Immature natural killer cell (primary cell): ENCODE results near the gene NCKAP5. TPM values are rescaled to one million over a fixed set of nuclear protein-coding genes. Genes with fewer than 3 reads are reported as not detected.

Source experiments
- DNase-seq, 3 donors: peaks; one replicate each; pipeline ENCODE4 v3.0.0; 2022; ENCODE audit warnings: mixed read lengths in 1 of 3
- H3K27ac Mint-ChIP-seq, 6 donors: one replicate each; pipeline ENCODE4 v1.8.0; 2020; ENCODE audit warnings: mixed read lengths in 6 of 6, mild to moderate bottlenecking in 5 of 6, inconsistent platforms in 4 of 6, moderate library complexity in 3 of 6
- H3K27me3 Mint-ChIP-seq, 3 donors: one replicate each; pipeline ENCODE4 v1.8.0; 2020 to 2021; ENCODE audit warnings: low read depth in 3 of 3, mild to moderate bottlenecking in 3 of 3, mixed read lengths in 3 of 3, moderate library complexity in 3 of 3, inconsistent platforms in 1 of 3
- H3K36me3 Mint-ChIP-seq, 3 donors: one replicate each; pipeline ENCODE4 v1.8.0; 2020; ENCODE audit warnings: mixed read lengths in 3 of 3, inconsistent platforms in 2 of 3, mild to moderate bottlenecking in 2 of 3
- H3K4me1 Mint-ChIP-seq, 2 donors: one replicate each; pipeline ENCODE4 v1.8.0; 2020; ENCODE audit warnings: inconsistent platforms in 2 of 2, mild to moderate bottlenecking in 2 of 2, mixed read lengths in 2 of 2, moderate library complexity in 1 of 2
- H3K4me3 Mint-ChIP-seq, 5 donors: one replicate each; pipeline ENCODE4 v1.8.0; 2020; ENCODE audit warnings: mild to moderate bottlenecking in 5 of 5, mixed read lengths in 5 of 5, inconsistent platforms in 3 of 5, moderate library complexity in 3 of 5
- H3K9me3 Mint-ChIP-seq, 6 donors: one replicate each; pipeline ENCODE4 v1.8.0; 2020; ENCODE audit warnings: mild to moderate bottlenecking in 6 of 6, mixed read lengths in 6 of 6, inconsistent platforms in 4 of 6, moderate library complexity in 3 of 6
- polyA plus RNA-seq, 3 donors: library from polyadenylated mRNA; unstranded; fragments of 300-500 nt; fragmentation: Illumina TruSeq; gene quantifications; one replicate each; pipeline ENCODE4 v1.2.3, GENCODE V29; 2021

NCKAP5 gene
- polyA plus RNA-seq, 3 donors from 2014 or later = not detected

DNA sequence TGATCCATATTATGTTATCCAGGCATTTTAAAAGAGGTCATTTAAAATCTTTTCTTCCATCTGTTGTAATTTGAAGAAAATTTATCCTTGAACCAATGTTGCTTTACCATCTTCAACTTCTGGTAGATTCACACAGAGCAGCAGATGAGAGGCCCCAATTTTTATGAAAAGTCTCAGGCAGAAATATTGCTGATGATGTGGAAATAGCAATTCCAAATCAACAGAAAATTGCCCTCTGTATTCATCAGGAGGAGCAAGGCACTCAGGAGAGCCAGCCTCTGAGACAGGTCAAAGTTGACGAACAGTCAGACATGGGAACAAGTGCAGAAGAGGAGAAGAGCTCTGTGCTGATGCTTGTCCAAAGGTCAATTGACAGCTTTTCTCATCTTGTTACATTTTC is 444.9 kb downstream of the NCKAP5 start:
- Mint-ChIP-seq H3K9me3 (peaks cover 2 to 6% (median 5%) of the 10 kb centered on the region in 6 donors), H3K4me3 (no peak overlapping the region), H3K36me3 (no peaks in the 10 kb centered on the region), H3K4me1 (no peaks in the 10 kb centered on the region), H3K27ac (no peak overlapping the region), H3K27me3 (no peaks in the 10 kb centered on the region)
- DNase-seq = no peak

DNA sequence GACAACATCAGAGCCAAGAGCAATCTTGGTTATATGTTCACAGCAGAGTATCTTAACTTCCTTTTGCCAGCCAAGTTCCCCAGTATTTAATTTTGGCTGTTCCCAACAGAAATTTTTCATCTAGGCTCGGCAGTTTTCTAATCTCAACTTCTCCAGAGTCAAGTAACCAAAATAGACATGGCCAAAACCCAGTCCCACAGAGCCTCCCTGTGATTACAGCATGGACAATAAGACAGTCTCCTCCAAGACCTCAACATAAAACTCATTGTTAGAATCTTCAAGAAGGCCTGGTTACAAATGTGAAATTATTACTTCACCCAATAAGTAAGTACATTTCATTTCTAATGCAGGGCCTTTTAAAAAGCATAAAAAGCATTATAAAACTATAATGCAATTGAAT is 445.7 kb downstream of the NCKAP5 start:
- H3K9me3 Mint-ChIP-seq = peaks cover 3 to 10% (median 4%) of the 10 kb centered on the region in 6 donors
- H3K27me3 Mint-ChIP-seq = no peaks in the 10 kb centered on the region
- DNase-seq = no peak
- H3K27ac Mint-ChIP-seq = no peak overlapping the region
- no peaks in the 10 kb centered on the region for H3K4me1 Mint-ChIP-seq
- H3K36me3 Mint-ChIP-seq = no peaks in the 10 kb centered on the region
- no peak overlapping the region for H3K4me3 Mint-ChIP-seq

GRCh38 chr2:133120310-133120709 is 448.0 kb downstream of the NCKAP5 start:
- no peaks in the 10 kb centered on the region for H3K27me3 Mint-ChIP-seq
- DNase-seq = no peak
- no peaks in the 10 kb centered on the region for H3K36me3 Mint-ChIP-seq
- no peak overlapping the region for H3K4me3 Mint-ChIP-seq
- peaks cover 0 to 13% (median 4%) of the 10 kb centered on the region in 6 donors for H3K9me3 Mint-ChIP-seq
- H3K27ac Mint-ChIP-seq = no peak overlapping the region
- H3K4me1 Mint-ChIP-seq = no peaks in the 10 kb centered on the region

- Mint-ChIP-seq H3K9me3 (peaks cover 2 to 19% (median 13%) of the 10 kb centered on the region in 6 donors), H3K27me3 (peaks cover 0 to 1% (median 0%) of the 10 kb centered on the region in 3 donors), H3K4me1 (no peaks in the 10 kb centered on the region), H3K4me3 (no peak overlapping the region), H3K36me3 (no peaks in the 10 kb centered on the region), H3K27ac (no peak overlapping the region)
- DNase-seq = no peak
Observed at GRCh38 chr2:133110201-133110600, 458.1 kb downstream of the NCKAP5 start.

DNA sequence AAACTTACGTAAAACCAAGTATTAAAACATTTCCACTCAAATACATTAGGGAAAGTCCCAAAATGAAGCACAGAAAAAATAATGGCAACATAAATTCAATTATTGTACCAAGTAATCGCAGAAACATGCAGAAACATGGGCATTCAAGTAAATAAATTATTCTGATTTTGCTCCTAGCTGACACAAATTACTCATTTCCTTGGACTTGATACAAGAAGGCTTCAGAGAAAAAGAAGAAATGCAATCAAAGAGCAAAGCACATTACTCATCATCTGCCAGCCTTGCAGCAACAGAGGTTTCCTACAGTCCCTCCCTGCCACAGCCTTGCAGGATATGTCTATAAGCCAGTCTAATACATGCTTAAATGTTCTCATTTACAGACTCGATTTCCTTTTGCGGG is 458.5 kb downstream of the NCKAP5 start:
- H3K9me3 Mint-ChIP-seq = peaks cover 2 to 20% (median 14%) of the 10 kb centered on the region in 6 donors
- DNase-seq = no peak
- H3K27me3 Mint-ChIP-seq = peaks cover 0 to 1% (median 0%) of the 10 kb centered on the region in 3 donors
- H3K27ac Mint-ChIP-seq = no peak overlapping the region
- H3K4me1 Mint-ChIP-seq = no peaks in the 10 kb centered on the region
- H3K36me3 Mint-ChIP-seq = no peaks in the 10 kb centered on the region
- H3K4me3 Mint-ChIP-seq = no peak overlapping the region

- Mint-ChIP-seq H3K27ac (no peak overlapping the region), H3K27me3 (peaks cover 0 to 1% (median 0%) of the 10 kb centered on the region in 3 donors), H3K4me1 (no peaks in the 10 kb centered on the region), H3K36me3 (peaks cover 0 to 3% (median 0%) of the 10 kb centered on the region in 3 donors), H3K9me3 (peaks cover 2 to 29% (median 19%) of the 10 kb centered on the region in 6 donors), H3K4me3 (no peak overlapping the region)
- DNase-seq = no peak
Observed at GRCh38 chr2:133107058-133107815, 461.0 kb downstream of the NCKAP5 start.

DNA sequence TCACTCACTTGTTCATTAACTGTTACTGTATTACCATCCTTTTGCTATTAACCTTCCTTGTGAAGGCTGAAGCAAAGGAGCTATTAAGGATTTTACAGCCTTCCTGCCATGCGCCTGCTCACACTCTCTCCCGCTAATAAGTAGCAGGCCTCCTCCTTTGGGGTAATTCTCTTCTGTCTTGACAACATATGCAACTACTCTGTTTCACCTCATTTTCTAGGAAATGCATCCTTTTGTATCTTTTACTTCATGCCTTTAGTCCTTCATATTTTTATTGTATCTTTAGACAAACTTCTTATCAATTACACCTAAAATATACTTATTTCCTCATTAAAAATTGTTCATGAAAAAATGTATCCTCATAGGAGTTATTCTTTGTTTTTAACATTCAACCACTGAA is 463.4 kb downstream of the NCKAP5 start:
- H3K27ac Mint-ChIP-seq = no peak overlapping the region
- H3K4me1 Mint-ChIP-seq = no peaks in the 10 kb centered on the region
- DNase-seq = no peak
- peaks cover 0 to 1% (median 0%) of the 10 kb centered on the region in 3 donors for H3K27me3 Mint-ChIP-seq
- peaks cover 1 to 31% (median 19%) of the 10 kb centered on the region in 6 donors for H3K9me3 Mint-ChIP-seq
- peaks cover 0 to 3% (median 0%) of the 10 kb centered on the region in 3 donors for H3K36me3 Mint-ChIP-seq
- H3K4me3 Mint-ChIP-seq = no peak overlapping the region

- H3K9me3 Mint-ChIP-seq = peaks cover 0 to 23% (median 6%) of the 10 kb centered on the region in 6 donors
Observed at GRCh38 chr2:133098787-133099186, 469.5 kb downstream of the NCKAP5 start.

GRCh38 chr2:133097666-133098065 is 470.6 kb downstream of the NCKAP5 start:
- no peak overlapping the region for H3K27ac Mint-ChIP-seq
- peaks cover 0 to 3% (median 0%) of the 10 kb centered on the region in 3 donors for H3K36me3 Mint-ChIP-seq
- H3K4me1 Mint-ChIP-seq = no peaks in the 10 kb centered on the region
- peaks cover 0 to 20% (median 6%) of the 10 kb centered on the region in 6 donors for H3K9me3 Mint-ChIP-seq
- no peak for DNase-seq
- no peak overlapping the region for H3K4me3 Mint-ChIP-seq
- H3K27me3 Mint-ChIP-seq = no peaks in the 10 kb centered on the region

More at GRCh38 chr2:133098787-133099186, 469.5 kb downstream of the NCKAP5 start:
- Mint-ChIP-seq H3K4me3 (no peak overlapping the region), H3K4me1 (no peaks in the 10 kb centered on the region), H3K36me3 (peaks cover 0 to 3% (median 0%) of the 10 kb centered on the region in 3 donors), H3K27me3 (no peaks in the 10 kb centered on the region), H3K27ac (no peak overlapping the region)
- no peak for DNase-seq

- DNase-seq = no peak
- peaks cover 0 to 3% (median 0%) of the 10 kb centered on the region in 3 donors for H3K36me3 Mint-ChIP-seq
- H3K27me3 Mint-ChIP-seq = peaks cover 0 to 1% (median 0%) of the 10 kb centered on the region in 3 donors
- H3K4me3 Mint-ChIP-seq = no peak overlapping the region
- no peak overlapping the region for H3K27ac Mint-ChIP-seq
- H3K4me1 Mint-ChIP-seq = no peaks in the 10 kb centered on the region
- peaks cover 1 to 28% (median 6%) of the 10 kb centered on the region in 6 donors for H3K9me3 Mint-ChIP-seq
Observed at GRCh38 chr2:133092571-133092970, 475.7 kb downstream of the NCKAP5 start.

- peaks cover 1 to 36% (median 6%) of the 10 kb centered on the region in 6 donors for H3K9me3 Mint-ChIP-seq
- H3K27ac Mint-ChIP-seq = no peak overlapping the region
- peaks cover 0 to 3% (median 0%) of the 10 kb centered on the region in 3 donors for H3K36me3 Mint-ChIP-seq
- no peaks in the 10 kb centered on the region for H3K4me1 Mint-ChIP-seq
- DNase-seq = no peak
- H3K4me3 Mint-ChIP-seq = no peak overlapping the region
- peaks cover 0 to 1% (median 0%) of the 10 kb centered on the region in 3 donors for H3K27me3 Mint-ChIP-seq
Observed at GRCh38 chr2:133090358-133090757, 477.9 kb downstream of the NCKAP5 start.

DNA sequence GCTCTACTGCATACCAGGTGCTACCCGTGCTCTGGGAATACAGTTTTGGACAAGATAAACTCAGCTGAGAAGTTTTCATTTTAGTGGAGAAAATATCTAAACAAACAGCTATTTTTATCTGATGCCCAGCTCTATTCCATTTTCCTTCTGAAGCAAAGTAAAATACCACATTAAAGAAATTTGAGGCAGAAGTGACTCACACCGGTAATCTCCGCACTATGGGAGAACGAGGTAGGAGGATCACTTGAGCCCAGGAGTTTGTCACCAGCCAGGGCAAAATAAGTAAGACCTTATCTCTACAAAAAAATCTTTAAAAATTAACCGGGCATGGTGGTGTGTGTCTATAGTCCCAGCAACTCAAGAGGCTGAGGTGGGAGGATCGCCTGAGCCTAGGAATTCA is 482.1 kb downstream of the NCKAP5 start:
- Mint-ChIP-seq H3K27ac (no peak overlapping the region), H3K36me3 (peaks cover 0 to 3% (median 0%) of the 10 kb centered on the region in 3 donors), H3K4me3 (no peak overlapping the region), H3K27me3 (peaks cover 0 to 2% (median 1%) of the 10 kb centered on the region in 3 donors), H3K9me3 (peaks cover 2 to 38% (median 6%) of the 10 kb centered on the region in 6 donors), H3K4me1 (no peaks in the 10 kb centered on the region)
- no peak for DNase-seq

- DNase-seq = no peak
- peaks cover 2 to 33% (median 4%) of the 10 kb centered on the region in 6 donors for H3K9me3 Mint-ChIP-seq
- no peak overlapping the region for H3K4me3 Mint-ChIP-seq
- peaks cover 0 to 2% (median 0%) of the 10 kb centered on the region in 3 donors for H3K27me3 Mint-ChIP-seq
- peaks cover 0 to 3% (median 0%) of the 10 kb centered on the region in 3 donors for H3K36me3 Mint-ChIP-seq
- no peaks in the 10 kb centered on the region for H3K4me1 Mint-ChIP-seq
- no peak overlapping the region for H3K27ac Mint-ChIP-seq
Observed at GRCh38 chr2:133085646-133086045, 482.6 kb downstream of the NCKAP5 start.

- Mint-ChIP-seq H3K36me3 (no peaks in the 10 kb centered on the region), H3K27ac (no peak overlapping the region), H3K27me3 (peaks cover 0 to 2% (median 0%) of the 10 kb centered on the region in 3 donors), H3K4me1 (no peaks in the 10 kb centered on the region), H3K4me3 (no peak overlapping the region), H3K9me3 (peaks cover 2 to 21% (median 6%) of the 10 kb centered on the region in 6 donors)
- DNase-seq = no peak
Observed at GRCh38 chr2:133082034-133082433, 486.2 kb downstream of the NCKAP5 start.
